T-cell (primary cell): ENCODE data around the gene CCDC27. TPM values are rescaled to one million over a fixed set of nuclear protein-coding genes. Genes with fewer than 3 reads are reported as not detected.
"Not testable (repeated sequence)": the region's sequence is repeated elsewhere in the genome, so short reads cannot be mapped to it uniquely, and the experiment has no call there.

Source experiments
- ATAC-seq, 4 experiments: fragments of 200-7000 bp in 3 of 4; fragments of 150-1000 bp in 1 of 4; cut with Tn5 transposase; replicated peaks in 1 of 4; 1 replicate in 3 of 4; 2 replicates in 1 of 4; pipeline ENCODE4 v1.10.0; 2021; ENCODE audit warnings: moderate library complexity in 3 of 4, mild to moderate bottlenecking in 2 of 4, moderate number of reproducible peaks in 1 of 4
- CTCF ChIA-PET, 2 donors: fragments of 300-600 bp; sonication (Branson Sonifier 250); formaldehyde crosslinking; loops; one replicate each; lab custom pipeline; 2022; ENCODE audit warnings: antibody characterized with exemption in 2 of 2; lab: Charles Lee
- POLR2A ChIA-PET, 2 donors: fragments of 300-600 bp; sonication (Branson Sonifier 250); formaldehyde crosslinking; loops; one replicate each; lab custom pipeline; 2022; ENCODE audit warnings: antibody characterized with exemption in 2 of 2; lab: Charles Lee
- DNase-seq, 35 experiments: peaks; one replicate each; pipeline versions ENCODE4 v3.0.0 to v3.0.0-alpha.2; 2013 to 2023
- H3K27ac ChIP-seq: one replicate; pipeline ENCODE4 v1.5.1; 2013; ENCODE audit warnings: low read length
- H3K27me3 ChIP-seq, 2 experiments: replicated peaks in 1 of 2; 1 replicate in 1 of 2; 2 replicates in 1 of 2; pipeline versions ENCODE4 v1.6.1 to v1.7.0; 2013; ENCODE audit warnings: low read length in 1 of 2, mixed read lengths in 1 of 2; ENCODE audit not compliant: control insufficient read depth in 2 of 2, insufficient read depth in 2 of 2; ENCODE audit errors: extremely low read depth in 1 of 2
- H3K36me3 ChIP-seq, 2 donors: 1 replicate in 1 of 2; 2 replicates in 1 of 2; pipeline versions ENCODE4 v1.6.1 to v1.7.0; 2013; ENCODE audit warnings: low read length in 1 of 2; ENCODE audit not compliant: control insufficient read depth in 2 of 2, insufficient read depth in 1 of 2; ENCODE audit errors: extremely low read depth in 1 of 2
- H3K4me1 ChIP-seq, 2 experiments: 1 replicate in 1 of 2; 2 replicates in 1 of 2; pipeline versions ENCODE4 v1.6.1 to v1.7.0; 2013; ENCODE audit warnings: low read length in 2 of 2, mixed read lengths in 1 of 2; ENCODE audit not compliant: insufficient read depth in 2 of 2, control insufficient read depth in 1 of 2; ENCODE audit errors: extremely low read depth in 1 of 2
- H3K4me3 ChIP-seq, 2 donors: 1 replicate in 1 of 2; 2 replicates in 1 of 2; pipeline versions ENCODE4 v1.5.1 to v1.7.0; 2013; ENCODE audit warnings: mild to moderate bottlenecking in 2 of 2, low read length in 1 of 2, moderate library complexity in 1 of 2; ENCODE audit not compliant: control insufficient read depth in 1 of 2; ENCODE audit errors: extremely low read depth in 1 of 2
- H3K9me3 ChIP-seq: 2 replicates; pipeline ENCODE4 v1.7.0; 2013
- H3K27ac Mint-ChIP-seq, 2 donors: one replicate each; pipeline ENCODE4 v1.8.0; 2020 to 2021; ENCODE audit warnings: mild to moderate bottlenecking in 2 of 2, mixed read lengths in 2 of 2
- H3K27me3 Mint-ChIP-seq, 2 donors: one replicate each; pipeline ENCODE4 v1.8.0; 2021 to 2022; ENCODE audit warnings: mixed read lengths in 2 of 2
- H3K36me3 Mint-ChIP-seq: one replicate; pipeline ENCODE4 v1.8.0; 2021; ENCODE audit warnings: mixed read lengths
- H3K4me1 Mint-ChIP-seq, 3 donors: one replicate each; pipeline ENCODE4 v1.8.0; 2020 to 2022; ENCODE audit warnings: mixed read lengths in 3 of 3, mild to moderate bottlenecking in 1 of 3
- H3K4me3 Mint-ChIP-seq, 3 donors: one replicate each; pipeline ENCODE4 v1.8.0; 2020 to 2022; ENCODE audit warnings: mild to moderate bottlenecking in 3 of 3, mixed read lengths in 3 of 3, moderate library complexity in 3 of 3
- H3K9me3 Mint-ChIP-seq, 3 donors: one replicate each; pipeline ENCODE4 v1.8.0; 2020 to 2022; ENCODE audit warnings: mixed read lengths in 3 of 3
- WGBS: methylation state at CpG from one replicate; pipeline ENCODE4 v1.1.5; 2013; ENCODE audit warnings: missing lambda C conversion rate; ENCODE audit not compliant: insufficient coverage; 5-methylcytosine and 5-hydroxymethylcytosine counted together
- total RNA-seq, 35 experiments: library from RNA in 6 of 35; stranded (reverse) in 6 of 35; fragments of 120-200 nt in 1 of 35; gene quantifications; one replicate each; pipeline versions ENCODE4 v1.2.1 to v1.2.4 and lab custom pipeline; 2013 to 2026

CCDC27 gene
- total RNA-seq, 5 donors from 2014 or later (not counting 1 experiment from before 2014, with no cell fraction given): not detected

DNA sequence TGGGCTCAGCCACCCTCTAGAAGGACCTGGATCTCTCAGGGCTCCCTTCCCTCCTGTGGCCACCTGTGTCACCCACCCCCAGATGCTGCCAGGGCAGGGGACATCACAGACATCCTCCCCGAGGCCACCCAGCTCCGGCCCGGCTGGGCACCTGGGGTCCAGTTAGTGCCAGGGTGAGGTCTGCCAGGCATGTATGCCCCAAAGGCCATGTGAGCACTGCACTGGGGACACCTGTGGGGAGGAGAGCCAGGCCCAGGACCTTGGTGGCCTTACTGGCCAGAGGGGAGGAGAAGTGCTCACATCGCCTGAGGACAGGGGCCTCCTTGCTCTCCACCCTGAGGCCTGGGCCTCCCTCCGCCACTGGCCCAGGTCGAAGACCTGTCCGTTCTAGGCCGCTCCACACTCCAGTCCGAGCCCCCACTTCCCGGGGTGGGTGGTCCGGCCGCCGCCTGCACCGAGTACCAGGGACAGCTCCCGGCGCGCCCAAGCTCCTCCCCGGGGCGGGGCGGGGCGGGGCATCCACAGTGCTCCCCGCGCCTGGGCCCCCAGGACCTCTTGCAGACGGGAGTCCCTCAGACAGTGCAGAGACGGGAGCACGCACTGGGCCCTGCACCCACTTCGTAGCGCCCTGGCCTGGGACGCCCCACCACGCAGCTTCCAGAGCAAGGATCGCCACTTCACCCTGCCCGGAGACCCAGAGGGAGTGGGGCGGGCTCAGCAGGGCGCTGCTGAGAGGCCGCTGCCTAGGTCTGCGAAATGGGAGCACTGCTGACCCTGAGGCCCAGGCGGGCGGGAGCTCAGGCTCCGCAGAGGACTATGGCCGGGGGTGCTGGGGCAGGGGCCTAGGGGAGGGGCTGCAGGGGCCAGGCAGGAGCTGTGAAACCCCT, 34.3 kb upstream of the CCDC27 start:
- no peaks in the 10 kb centered on the region for H3K36me3 ChIP-seq
- ChIA-PET CTCF (no interaction called here), POLR2A (no interaction called here)
- Mint-ChIP-seq H3K4me3 (no peak overlapping the region), H3K36me3 (no peaks in the 10 kb centered on the region), H3K27ac (no peak overlapping the region), H3K9me3 (no peaks in the 10 kb centered on the region), H3K4me1 (peaks cover 1 to 14% (median 7%) of the 10 kb centered on the region in 3 donors), H3K27me3 (peaks cover 0 to 3% of the 10 kb centered on the region in 2 donors)
- H3K27me3 ChIP-seq: peaks cover 0 to 34% of the 10 kb centered on the region in 2 experiments
- ATAC-seq (peak in 1 of 4 experiments; percentile 56), DNase-seq (peak in 4 of 35 experiments; percentile 7 to 16 (median 10))
- H3K9me3 ChIP-seq: no peaks in the 10 kb centered on the region
- H3K4me3 ChIP-seq: no peak overlapping the region
- peaks cover 0 to 24% of the 10 kb centered on the region in 2 experiments for H3K4me1 ChIP-seq
- 41% methylated on average over 39 of the region's 40 CpGs for WGBS
- H3K27ac ChIP-seq: no peak overlapping the region

DNA sequence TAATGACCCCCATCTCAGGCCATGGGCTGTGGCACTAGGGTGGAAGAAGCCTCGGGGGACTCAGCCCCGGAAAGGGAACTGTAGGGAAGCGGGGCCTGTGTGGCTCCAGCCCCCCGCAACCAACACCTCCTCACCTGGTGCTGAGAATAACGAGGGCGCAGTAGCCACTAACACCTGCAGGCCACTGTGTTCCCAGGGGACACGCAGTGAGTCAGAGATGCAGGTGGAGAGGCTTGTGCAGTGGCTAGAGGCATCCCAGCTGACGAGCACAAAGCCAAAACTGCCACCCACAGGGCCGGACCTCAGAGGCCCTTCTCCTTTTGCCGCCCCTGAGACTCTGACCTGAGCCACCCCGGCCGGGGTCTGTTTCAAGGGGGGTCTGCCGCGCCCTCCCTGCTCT, 33.5 kb upstream of the CCDC27 start:
- CTCF ChIA-PET: no interaction called here
- H3K27ac Mint-ChIP-seq: no peak overlapping the region
- POLR2A ChIA-PET: no interaction called here
- peaks cover 1 to 14% (median 7%) of the 10 kb centered on the region in 3 donors for H3K4me1 Mint-ChIP-seq
- no peaks in the 10 kb centered on the region for H3K36me3 Mint-ChIP-seq
- Histone ChIP-seq H3K27me3 (peaks cover 0 to 27% of the 10 kb centered on the region in 2 experiments), H3K4me3 (no peak overlapping the region), H3K4me1 (peaks cover 0 to 24% of the 10 kb centered on the region in 2 experiments), H3K27ac (no peak overlapping the region), H3K9me3 (no peaks in the 10 kb centered on the region), H3K36me3 (no peaks in the 10 kb centered on the region)
- H3K27me3 Mint-ChIP-seq: peaks cover 0 to 3% of the 10 kb centered on the region in 2 donors
- WGBS: 84% methylated on average over 6 of the region's 14 CpGs
- ATAC-seq (no peak), DNase-seq (no peak)
- H3K4me3 Mint-ChIP-seq: no peak overlapping the region
- no peaks in the 10 kb centered on the region for H3K9me3 Mint-ChIP-seq

DNA sequence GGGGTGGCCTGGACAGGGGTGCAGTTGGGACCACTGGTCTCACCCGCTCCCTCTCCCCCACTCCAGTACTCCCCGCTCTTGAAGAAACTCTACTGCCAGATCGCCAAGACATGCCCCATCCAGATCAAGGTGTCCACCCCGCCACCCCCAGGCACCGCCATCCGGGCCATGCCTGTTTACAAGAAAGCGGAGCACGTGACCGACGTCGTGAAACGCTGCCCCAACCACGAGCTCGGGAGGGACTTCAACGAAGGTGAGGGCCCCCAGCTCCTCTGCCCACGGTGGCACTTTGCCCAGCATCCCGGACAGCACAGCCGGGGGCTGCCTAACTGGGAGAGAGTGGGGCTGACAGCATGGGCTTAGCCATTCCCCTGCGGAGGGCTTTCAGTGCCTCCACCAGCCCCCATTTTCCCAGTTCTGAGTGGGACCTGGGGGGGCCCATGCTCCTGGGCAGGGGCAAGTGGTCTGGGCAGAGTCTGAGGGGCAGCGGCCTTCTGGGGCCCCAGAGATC, 30.2 kb upstream of the CCDC27 start:
- POLR2A ChIA-PET: no interaction called here
- H3K4me1 ChIP-seq: peaks cover 0 to 28% of the 10 kb centered on the region in 2 experiments
- H3K9me3 ChIP-seq: no peaks in the 10 kb centered on the region
- no peak overlapping the region for H3K4me3 ChIP-seq
- peaks cover 1 to 14% (median 7%) of the 10 kb centered on the region in 3 donors for H3K4me1 Mint-ChIP-seq
- no peak overlapping the region for H3K27ac Mint-ChIP-seq
- no peaks in the 10 kb centered on the region for H3K36me3 ChIP-seq
- H3K27me3 Mint-ChIP-seq: peaks cover 0 to 5% of the 10 kb centered on the region in 2 donors
- no peak overlapping the region for H3K27ac ChIP-seq
- no peaks in the 10 kb centered on the region for H3K9me3 Mint-ChIP-seq
- peaks cover 0 to 29% of the 10 kb centered on the region in 2 experiments for H3K27me3 ChIP-seq
- 62% methylated on average over 16 of the region's 20 CpGs for WGBS
- CTCF ChIA-PET: interaction anchor here in 1 of 2 donors (0.6 kb wide), 1 partner anchor 31 kb away, joined by 12 read pairs; no protein-coding TSS in a partner anchor
- H3K36me3 Mint-ChIP-seq: no peaks in the 10 kb centered on the region
- H3K4me3 Mint-ChIP-seq: no peak overlapping the region
- DNase-seq (no peak), ATAC-seq (no peak)

DNA sequence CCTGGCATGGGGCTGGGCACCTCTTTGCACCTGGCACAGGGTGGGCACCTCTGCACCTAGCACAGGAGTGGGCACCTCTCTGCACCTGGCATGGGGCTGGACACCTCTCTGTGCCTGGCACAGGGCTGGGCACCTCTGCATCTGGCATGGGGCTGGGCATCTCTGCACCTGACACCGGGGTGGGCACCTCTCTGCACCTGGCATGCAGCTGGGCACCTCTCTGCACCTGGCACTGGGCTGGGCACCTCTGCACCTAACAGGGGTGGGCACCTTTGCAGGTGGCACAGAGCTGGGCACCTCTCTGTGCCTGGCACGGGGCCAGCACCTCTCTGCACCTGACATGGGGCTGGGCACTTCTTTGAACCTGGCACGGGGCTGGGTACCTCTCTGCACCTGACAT, 29.4 kb upstream of the CCDC27 start:
- Histone ChIP-seq H3K9me3 (no peaks in the 10 kb centered on the region), H3K27ac (no peak overlapping the region), H3K4me1 (peaks cover 0 to 27% of the 10 kb centered on the region in 2 experiments), H3K4me3 (no peak overlapping the region), H3K36me3 (no peaks in the 10 kb centered on the region), H3K27me3 (peaks cover 0 to 30% of the 10 kb centered on the region in 2 experiments)
- Mint-ChIP-seq H3K36me3 (no peaks in the 10 kb centered on the region), H3K4me3 (no peak overlapping the region), H3K27ac (no peak overlapping the region), H3K9me3 (no peaks in the 10 kb centered on the region), H3K27me3 (peaks cover 0 to 5% of the 10 kb centered on the region in 2 donors), H3K4me1 (peaks cover 1 to 14% (median 7%) of the 10 kb centered on the region in 3 donors)
- ChIA-PET CTCF (no interaction called here), POLR2A (no interaction called here)
- no peak for ATAC-seq
- no peak for DNase-seq
- 68% methylated on average over 3 of the region's 3 CpGs for WGBS

DNA sequence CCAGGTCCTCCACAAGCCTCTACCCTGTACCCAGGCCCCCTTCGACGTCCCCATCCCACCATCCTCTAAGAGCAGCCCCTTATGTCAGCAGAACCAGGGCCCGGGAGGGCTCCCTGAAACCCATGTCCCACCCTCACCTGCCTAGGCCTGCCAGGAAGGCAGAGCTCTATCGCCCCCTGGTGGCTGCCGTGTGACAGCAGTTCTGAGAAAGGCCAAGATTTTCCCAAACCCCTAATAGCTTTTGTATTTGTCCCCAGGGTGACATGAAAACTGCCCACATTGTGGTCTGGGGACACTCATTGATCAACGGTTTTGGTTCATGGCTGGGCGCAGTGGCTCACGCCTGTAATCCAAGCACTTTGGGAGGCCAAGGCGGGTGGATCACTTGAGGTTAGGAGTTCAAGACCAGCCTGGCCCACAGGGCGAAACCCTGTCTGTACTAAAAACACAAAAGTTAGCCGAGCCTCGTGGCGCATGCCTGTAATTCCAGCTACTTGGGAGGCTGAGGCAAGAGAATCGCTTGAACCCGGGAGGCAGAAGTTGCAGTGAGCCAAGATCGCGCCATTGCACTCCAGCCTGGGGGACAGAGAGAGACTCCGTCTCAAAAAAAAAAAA, 27.7 kb upstream of the CCDC27 start:
- peaks cover 1 to 12% (median 5%) of the 10 kb centered on the region in 3 donors for H3K4me1 Mint-ChIP-seq
- H3K27ac Mint-ChIP-seq, H3K27me3 Mint-ChIP-seq, POLR2A ChIA-PET, H3K36me3 Mint-ChIP-seq, H3K36me3 ChIP-seq, H3K9me3 Mint-ChIP-seq, H3K9me3 ChIP-seq, H3K4me3 Mint-ChIP-seq, H3K27ac ChIP-seq, H3K4me3 ChIP-seq: not testable (repeated sequence)
- DNase-seq: peak; percentile 35 to 86 (median 68)
- Histone ChIP-seq H3K4me1 (peaks cover 0 to 17% of the 10 kb centered on the region in 2 experiments), H3K27me3 (peaks cover 0 to 31% of the 10 kb centered on the region in 2 experiments)
- 44% methylated on average over 15 of the region's 18 CpGs for WGBS
- CTCF ChIA-PET: interaction anchor here (0.6 to 1.6 kb wide), 4 partner anchors 29 to 272 kb away, joined by 3 to 10 read pairs (median 4); no protein-coding TSS in a partner anchor
- peak; percentile 52 to 66 (median 60) for ATAC-seq

DNA sequence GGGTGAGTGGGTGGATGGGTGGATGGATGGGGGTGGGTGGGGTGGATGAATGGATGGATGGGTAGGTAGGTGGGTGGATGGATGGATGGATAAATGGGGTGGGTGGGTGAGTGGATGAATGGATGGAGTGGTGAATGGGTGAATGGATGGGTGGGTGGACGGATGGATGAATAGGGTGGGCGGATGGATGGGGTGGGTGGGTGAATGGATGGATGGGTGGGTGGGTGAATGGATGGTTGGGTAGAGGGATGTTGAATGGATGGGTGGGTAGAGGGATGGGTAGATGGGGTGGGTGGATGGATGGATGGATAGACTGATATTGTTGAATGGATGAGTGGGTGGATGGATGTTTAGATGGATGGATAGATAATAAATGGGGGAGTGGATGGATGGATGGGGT, 26.9 kb upstream of the CCDC27 start:
- Mint-ChIP-seq H3K27me3 (peaks cover 5 to 8% of the 10 kb centered on the region in 2 donors), H3K27ac (no peak overlapping the region), H3K4me1 (peaks cover 0 to 5% (median 1%) of the 10 kb centered on the region in 3 donors), H3K9me3 (no peaks in the 10 kb centered on the region), H3K36me3 (no peaks in the 10 kb centered on the region), H3K4me3 (no peak overlapping the region)
- POLR2A ChIA-PET: no interaction called here
- CTCF ChIA-PET: interaction anchor here in 1 of 2 donors (1.4 kb wide), 1 partner anchor 234 kb away, joined by 3 read pairs; no protein-coding TSS in a partner anchor
- Histone ChIP-seq H3K27ac (no peak overlapping the region), H3K27me3 (peaks cover 0 to 38% of the 10 kb centered on the region in 2 experiments), H3K4me3 (no peak overlapping the region), H3K4me1 (peaks cover 0 to 9% of the 10 kb centered on the region in 2 experiments), H3K36me3 (no peaks in the 10 kb centered on the region), H3K9me3 (no peaks in the 10 kb centered on the region)
- WGBS: 97% methylated on average over 2 of the region's 2 CpGs
- DNase-seq: no peak
- no peak for ATAC-seq
